Natural killer cell (primary cell): Measurements from ENCODE around the gene PI16. TPM values are rescaled to one million over a fixed set of nuclear protein-coding genes. Genes with fewer than 3 reads are reported as not detected.

ENCODE experiments used
- ATAC-seq, 3 donors: fragments of 150-1000 bp in 2 of 3; fragments of 200-7000 bp in 1 of 3; cut with Tn5 transposase; 1 replicate in 1 of 3; 2 replicates in 2 of 3; pipeline ENCODE4 v1.10.0; 2021; ENCODE audit warnings: mild to moderate bottlenecking in 2 of 3, moderate library complexity in 2 of 3
- DNase-seq, 2 donors: peaks; one replicate each; pipeline versions ENCODE4 v3.0.0 to v3.0.0-alpha.2; 2013 to 2021; ENCODE audit warnings: mixed read lengths in 1 of 2
- H3K27ac ChIP-seq: one replicate; pipeline ENCODE4 v1.5.1; 2013; ENCODE audit warnings: mild to moderate bottlenecking, low read length
- H3K27me3 ChIP-seq: one replicate; pipeline ENCODE4 v1.6.1; 2013; ENCODE audit warnings: low read length; ENCODE audit not compliant: control insufficient read depth, insufficient read depth
- H3K36me3 ChIP-seq: one replicate; pipeline ENCODE4 v1.6.1; 2013; ENCODE audit warnings: low read length; ENCODE audit not compliant: control insufficient read depth, insufficient read depth
- H3K4me1 ChIP-seq: one replicate; pipeline ENCODE4 v1.6.1; 2013; ENCODE audit warnings: low read length; ENCODE audit not compliant: control insufficient read depth, insufficient read depth
- H3K4me3 ChIP-seq: one replicate; pipeline ENCODE4 v1.5.1; 2013; ENCODE audit warnings: low read length
- H3K9me3 ChIP-seq: one replicate; pipeline ENCODE4 v1.6.1; 2013; ENCODE audit warnings: low read length; ENCODE audit not compliant: control insufficient read depth, insufficient read depth
- H3K27ac Mint-ChIP-seq, 2 donors: one replicate each; pipeline ENCODE4 v1.8.0; 2022; ENCODE audit warnings: mild to moderate bottlenecking in 2 of 2, mixed read lengths in 2 of 2, moderate library complexity in 1 of 2
- H3K27me3 Mint-ChIP-seq, 2 donors: one replicate each; pipeline ENCODE4 v1.8.0; 2022; ENCODE audit warnings: low read depth in 2 of 2, mixed read lengths in 2 of 2
- H3K36me3 Mint-ChIP-seq: one replicate; pipeline ENCODE4 v1.8.0; 2022; ENCODE audit warnings: mixed read lengths
- H3K4me1 Mint-ChIP-seq, 2 donors: one replicate each; pipeline ENCODE4 v1.8.0; 2022; ENCODE audit warnings: mixed read lengths in 2 of 2
- H3K4me3 Mint-ChIP-seq: one replicate; pipeline ENCODE4 v1.8.0; 2022; ENCODE audit warnings: mild to moderate bottlenecking, moderate library complexity, mixed read lengths
- H3K9me3 Mint-ChIP-seq, 2 donors: one replicate each; pipeline ENCODE4 v1.8.0; 2022; ENCODE audit warnings: mixed read lengths in 2 of 2
- WGBS: methylation state at CpG from one replicate; pipeline ENCODE4 v1.1.7; 2013; ENCODE audit warnings: missing lambda C conversion rate; ENCODE audit not compliant: insufficient coverage; 5-methylcytosine and 5-hydroxymethylcytosine counted together
- intact Hi-C: fragments of 100-400 bp; cut with micrococcal nuclease; formaldehyde crosslinking; loops from one replicate; pipeline ENCODE4 v1.14.2; 2022
- total RNA-seq, 4 donors: library from RNA; stranded (reverse); fragments of 120-200 nt in 1 of 4; gene quantifications; one replicate each; pipeline versions ENCODE4 v1.2.3 to v1.2.4, GENCODE V29; 2013 to 2022
- TF ChIP-seq, protein P1 (sequence below): fragments of 200-600 bp; IDR thresholded peaks from one replicate; pipeline ENCODE4 v1.8.0; 2022; ENCODE audit warnings: antibody characterized with exemption

The PI16 gene
- total RNA-seq, 3 donors from 2014 or later (not counting 1 experiment from before 2014, with no cell fraction given): 0.33 to 1.8 (median 1.1) TPM

GRCh38 chr6:36999751-37000125 lies 45.2 kb downstream of the PI16 start:
- intact Hi-C loops: no loop called here
- no peak overlapping the region for H3K4me3 ChIP-seq
- H3K27me3 ChIP-seq: no peaks in the 10 kb centered on the region
- Mint-ChIP-seq H3K27me3 (peaks cover 8% of the 10 kb centered on the region in 2 donors), H3K36me3 (no peaks in the 10 kb centered on the region), H3K9me3 (no peaks in the 10 kb centered on the region), H3K4me3 (no peak overlapping the region), H3K4me1 (no peaks in the 10 kb centered on the region), H3K27ac (no peak overlapping the region)
- no peaks in the 10 kb centered on the region for H3K9me3 ChIP-seq
- ATAC-seq (no peak), DNase-seq (no peak)
- 90% methylated on average over 4 of the region's 4 CpGs for WGBS
- TF ChIP-seq, protein P1, sequence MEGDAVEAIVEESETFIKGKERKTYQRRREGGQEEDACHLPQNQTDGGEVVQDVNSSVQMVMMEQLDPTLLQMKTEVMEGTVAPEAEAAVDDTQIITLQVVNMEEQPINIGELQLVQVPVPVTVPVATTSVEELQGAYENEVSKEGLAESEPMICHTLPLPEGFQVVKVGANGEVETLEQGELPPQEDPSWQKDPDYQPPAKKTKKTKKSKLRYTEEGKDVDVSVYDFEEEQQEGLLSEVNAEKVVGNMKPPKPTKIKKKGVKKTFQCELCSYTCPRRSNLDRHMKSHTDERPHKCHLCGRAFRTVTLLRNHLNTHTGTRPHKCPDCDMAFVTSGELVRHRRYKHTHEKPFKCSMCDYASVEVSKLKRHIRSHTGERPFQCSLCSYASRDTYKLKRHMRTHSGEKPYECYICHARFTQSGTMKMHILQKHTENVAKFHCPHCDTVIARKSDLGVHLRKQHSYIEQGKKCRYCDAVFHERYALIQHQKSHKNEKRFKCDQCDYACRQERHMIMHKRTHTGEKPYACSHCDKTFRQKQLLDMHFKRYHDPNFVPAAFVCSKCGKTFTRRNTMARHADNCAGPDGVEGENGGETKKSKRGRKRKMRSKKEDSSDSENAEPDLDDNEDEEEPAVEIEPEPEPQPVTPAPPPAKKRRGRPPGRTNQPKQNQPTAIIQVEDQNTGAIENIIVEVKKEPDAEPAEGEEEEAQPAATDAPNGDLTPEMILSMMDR: no peak
- H3K4me1 ChIP-seq: peaks cover 4% of the 10 kb centered on the region
- no peak overlapping the region for H3K27ac ChIP-seq
- H3K36me3 ChIP-seq: no peaks in the 10 kb centered on the region

- H3K27me3 Mint-ChIP-seq: peaks cover 0 to 3% of the 10 kb centered on the region in 2 donors
- no peaks in the 10 kb centered on the region for H3K9me3 ChIP-seq
- no peaks in the 10 kb centered on the region for H3K36me3 ChIP-seq
- H3K27ac Mint-ChIP-seq: no peak overlapping the region
- intact Hi-C loops: no loop called here
- TF ChIP-seq, protein P1: no peak
- H3K36me3 Mint-ChIP-seq: no peaks in the 10 kb centered on the region
- ATAC-seq: no peak
- peak overlapping the region; percentile 69 for H3K27ac ChIP-seq
- peaks cover 45% of the 10 kb centered on the region for H3K4me1 ChIP-seq
- no peak for DNase-seq
- H3K27me3 ChIP-seq: no peaks in the 10 kb centered on the region
- no peaks in the 10 kb centered on the region for H3K9me3 Mint-ChIP-seq
- 71% methylated on average over 11 of the region's 11 CpGs for WGBS
- H3K4me3 Mint-ChIP-seq: no peak overlapping the region
- H3K4me3 ChIP-seq: no peak overlapping the region
- H3K4me1 Mint-ChIP-seq: peaks cover 22 to 28% of the 10 kb centered on the region in 2 donors
Observed at GRCh38 chr6:37004044-37004980, 49.8 kb downstream of the PI16 start.

DNA sequence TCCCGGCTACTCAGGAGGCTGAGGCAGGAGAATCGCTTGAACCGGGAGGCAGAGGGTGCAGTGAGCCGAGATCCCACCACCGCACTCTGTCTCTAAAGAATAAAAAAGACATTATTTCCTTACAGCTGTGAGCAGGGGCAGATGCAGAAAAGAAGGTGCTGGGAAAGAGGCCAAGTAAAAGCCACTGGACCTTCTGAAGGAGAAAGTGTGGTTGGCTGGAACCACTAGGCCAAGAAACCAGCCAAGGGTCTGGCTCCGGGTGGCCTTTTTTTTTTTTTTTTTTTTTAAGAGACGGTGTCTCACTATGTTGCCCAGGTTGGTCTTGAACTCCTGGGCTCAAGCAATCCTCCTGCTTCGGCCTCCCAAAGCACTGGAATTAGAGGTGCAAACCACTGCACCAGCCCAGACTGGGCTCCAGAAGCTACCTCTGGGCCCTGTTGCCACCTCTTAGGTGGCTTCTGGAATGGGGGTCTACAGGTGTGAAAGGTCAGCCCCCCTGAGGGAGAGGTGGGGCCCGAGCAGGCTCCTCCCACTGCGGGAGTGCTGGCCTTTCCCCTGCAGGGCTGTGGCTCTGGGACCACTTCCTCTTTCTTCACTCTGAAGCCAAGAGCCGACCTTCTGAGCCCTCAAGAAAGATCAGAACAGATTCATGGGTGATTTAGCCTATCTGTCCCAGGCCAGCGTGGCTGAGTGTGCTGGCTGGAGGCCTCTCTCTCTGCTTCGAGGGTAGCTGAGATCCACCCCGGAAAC lies 50.7 kb downstream of the PI16 start, which contains the start of gene FGD2:
TSS of gene FGD2 (plus strand) at position 595 of the 750 bp plus-strand sequence. CDS start 163 bp downstream, outside the sequence.
- peak; percentile 46 to 71 (median 66) for ATAC-seq
- no peak for DNase-seq
- Histone ChIP-seq H3K27ac (peak within 1 kb of the TSS; percentile 69), H3K27me3 (no peaks in the 10 kb centered on the region), H3K9me3 (no peaks in the 10 kb centered on the region), H3K4me1 (peaks cover 45% of the 10 kb centered on the region), H3K4me3 (peak within 1 kb of the TSS; percentile 60), H3K36me3 (peaks cover under 1% of the 10 kb centered on the region)
- H3K4me1 Mint-ChIP-seq: peaks cover 22 to 28% of the 10 kb centered on the region in 2 donors
- no peaks in the 10 kb centered on the region for H3K27me3 Mint-ChIP-seq
- H3K27ac Mint-ChIP-seq: peak within 1 kb of the TSS; percentile 56 to 68
- TF ChIP-seq, protein P1: no peak
- peak within 1 kb of the TSS; percentile 65 for H3K4me3 Mint-ChIP-seq
- no peaks in the 10 kb centered on the region for H3K36me3 Mint-ChIP-seq
- intact Hi-C loops: no loop called here
- 43% methylated on average over 14 of the region's 14 CpGs for WGBS
- no peaks in the 10 kb centered on the region for H3K9me3 Mint-ChIP-seq
